Stimulated activated naive CD8-positive, alpha-beta T cell treated with anti-CD3 and anti-CD28 coated beads, Interleukin-15, Interleukin-2, amounts not matched to agents 100 ng/mL and 50 ng/mL, for 24 hours (primary cell): ENCODE results near the gene ATP6V0E1.
"Not testable (repeated sequence)": the region's sequence is repeated elsewhere in the genome, so short reads cannot be mapped to it uniquely, and the experiment has no call there.

Experiments used
- H3K27ac Mint-ChIP-seq: one replicate; pipeline ENCODE4 v1.8.0; 2021; ENCODE audit warnings: mild to moderate bottlenecking, mixed read lengths
- H3K27me3 Mint-ChIP-seq: one replicate; pipeline ENCODE4 v1.8.0; 2021; ENCODE audit warnings: mixed read lengths
- H3K36me3 Mint-ChIP-seq: one replicate; pipeline ENCODE4 v1.8.0; 2021; ENCODE audit warnings: low read depth, mixed read lengths
- H3K4me1 Mint-ChIP-seq: one replicate; pipeline ENCODE4 v1.8.0; 2021; ENCODE audit warnings: low read depth, mixed read lengths
- H3K4me3 Mint-ChIP-seq: one replicate; pipeline ENCODE4 v1.8.0; 2021; ENCODE audit warnings: mild to moderate bottlenecking, mixed read lengths
- H3K9me3 Mint-ChIP-seq: one replicate; pipeline ENCODE4 v1.8.0; 2021; ENCODE audit warnings: mixed read lengths

Gene ATP6V0E1

GRCh38 chr5:173053041-173053440 lies 69.5 kb downstream of the ATP6V0E1 start:
- Mint-ChIP-seq H3K36me3 (no peaks in the 10 kb centered on the region), H3K4me1 (peaks cover 24% of the 10 kb centered on the region), H3K27me3 (no peaks in the 10 kb centered on the region), H3K4me3 (no peak overlapping the region), H3K27ac (no peak overlapping the region), H3K9me3 (no peaks in the 10 kb centered on the region)

- H3K36me3 Mint-ChIP-seq: no peaks in the 10 kb centered on the region
- peak overlapping the region; percentile 94 for H3K27ac Mint-ChIP-seq
- H3K9me3 Mint-ChIP-seq: no peaks in the 10 kb centered on the region
- peak overlapping the region; percentile 88 for H3K4me3 Mint-ChIP-seq
- peaks cover 28% of the 10 kb centered on the region for H3K4me1 Mint-ChIP-seq
- H3K27me3 Mint-ChIP-seq: no peaks in the 10 kb centered on the region
Observed at GRCh38 chr5:173055042-173055721, 71.6 kb downstream of the ATP6V0E1 start.

- Mint-ChIP-seq H3K4me3 (peak overlapping the region; percentile 88), H3K4me1 (peaks cover 32% of the 10 kb centered on the region), H3K27me3 (no peaks in the 10 kb centered on the region), H3K9me3 (no peaks in the 10 kb centered on the region), H3K27ac (peak overlapping the region; percentile 94), H3K36me3 (no peaks in the 10 kb centered on the region)
Observed at GRCh38 chr5:173055722-173055982, 72.1 kb downstream of the ATP6V0E1 start.

DNA sequence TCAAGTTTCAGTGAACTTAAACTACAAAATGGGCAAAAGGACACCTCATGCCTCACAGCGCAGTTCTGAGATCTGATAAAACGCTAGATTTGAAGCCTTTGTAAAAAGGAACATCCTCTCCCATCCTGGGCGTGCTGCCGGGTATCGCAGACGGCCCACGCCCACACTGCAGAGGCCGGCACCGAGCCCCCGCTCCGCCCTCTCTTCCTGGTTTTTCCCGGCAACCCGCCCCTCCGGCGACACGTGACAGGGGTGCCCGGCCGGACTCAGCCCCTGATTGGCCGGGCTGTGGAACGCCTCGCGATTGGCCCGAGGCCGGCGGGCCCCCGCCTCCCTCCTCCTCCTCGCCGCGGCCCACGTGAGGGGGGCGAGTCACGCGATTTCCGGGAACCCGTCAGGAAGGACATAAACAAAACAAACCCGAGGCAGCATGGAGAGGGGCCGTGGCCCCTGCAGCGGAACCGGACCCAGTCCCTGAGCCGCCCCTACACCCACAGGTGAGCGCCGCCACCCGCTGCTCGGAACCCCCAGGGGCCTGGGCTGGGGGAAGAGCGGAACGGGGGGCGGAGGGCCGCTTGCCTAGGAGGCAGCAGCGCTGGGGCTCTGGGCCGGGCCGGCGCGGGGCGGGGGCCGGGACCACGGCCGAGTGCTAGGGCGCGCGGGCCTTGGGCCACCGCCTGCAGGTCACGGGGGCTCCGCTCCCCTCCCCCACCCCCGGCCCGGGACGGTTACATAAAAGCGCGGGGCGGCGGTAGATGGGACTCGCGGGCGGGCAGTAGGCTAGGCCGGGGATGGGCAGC lies 72.6 kb downstream of the ATP6V0E1 start, which contains the start of gene CREBRF:
Gene CREBRF (plus strand): TSS at position 370 of the 800 bp plus-strand sequence. CDS start 24,424 bp downstream, outside the sequence.
- Mint-ChIP-seq H3K9me3 (no peaks in the 10 kb centered on the region), H3K27ac (peak within 1 kb of the TSS; percentile 94), H3K4me3 (peak within 1 kb of the TSS; percentile 88), H3K4me1 (peaks cover 37% of the 10 kb centered on the region), H3K36me3 (no peaks in the 10 kb centered on the region), H3K27me3 (no peaks in the 10 kb centered on the region)

DNA sequence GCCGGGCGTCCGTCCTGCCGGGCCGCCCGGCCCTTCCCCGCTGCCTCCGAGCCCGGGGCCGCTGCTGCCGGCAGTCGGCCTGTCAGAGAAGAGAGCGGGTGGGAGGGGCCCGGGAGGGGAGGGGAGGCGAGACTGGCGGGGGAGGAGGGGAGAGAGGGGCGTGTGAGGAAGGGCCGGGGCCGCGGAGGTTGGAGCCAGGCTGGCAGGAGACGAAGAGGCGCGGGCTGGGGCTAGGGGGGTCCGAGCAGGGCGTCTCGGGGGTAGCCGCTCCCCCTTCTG lies 73.2 kb downstream of the ATP6V0E1 start:
- Mint-ChIP-seq H3K9me3 (no peaks in the 10 kb centered on the region), H3K27me3 (no peaks in the 10 kb centered on the region), H3K4me3 (peak overlapping the region; percentile 86), H3K4me1 (peaks cover 43% of the 10 kb centered on the region), H3K36me3 (no peaks in the 10 kb centered on the region), H3K27ac (peak overlapping the region; percentile 93)

DNA sequence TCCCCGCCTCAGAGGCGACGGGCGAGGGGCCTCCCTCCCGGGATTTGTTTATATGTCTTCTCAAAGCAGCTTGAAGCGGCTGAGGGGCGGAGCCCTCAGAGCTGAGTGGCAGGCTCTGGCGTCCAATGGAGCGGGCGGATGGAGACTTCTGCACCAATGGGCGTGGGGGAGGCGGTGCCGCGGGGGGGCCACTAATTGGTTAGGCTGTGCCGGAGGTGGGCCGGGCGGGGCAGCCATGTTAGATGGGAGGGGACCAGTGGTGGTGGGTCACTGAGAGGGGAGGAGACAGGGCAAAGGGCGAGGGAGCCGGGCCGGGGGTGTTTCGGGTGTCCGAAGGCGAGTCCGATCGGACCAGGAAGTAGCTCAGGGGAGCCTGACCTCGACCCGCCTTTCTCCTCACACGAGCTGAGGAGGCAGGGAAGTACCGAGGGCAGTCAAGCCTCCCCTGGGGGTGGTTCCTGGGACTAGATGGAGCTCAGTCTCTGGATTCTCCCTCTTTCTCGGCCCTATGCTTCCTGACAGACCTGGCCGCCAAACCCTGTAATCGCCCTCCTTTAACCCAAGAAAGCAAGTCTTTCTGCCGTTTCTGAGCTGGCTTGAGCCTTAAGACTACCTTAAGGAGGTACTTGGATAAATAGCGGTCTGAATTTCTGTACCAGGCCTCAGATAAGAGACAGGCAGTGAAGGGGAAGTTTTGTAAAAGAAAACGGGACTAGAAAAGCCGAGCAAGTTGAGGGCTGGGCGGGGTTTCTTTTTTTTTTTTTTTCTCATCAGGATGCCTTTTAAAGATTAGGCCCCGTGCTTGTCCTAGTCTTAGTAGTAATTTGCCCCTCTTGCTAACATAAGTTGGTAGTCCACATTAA lies 73.7 kb downstream of the ATP6V0E1 start:
- H3K9me3 Mint-ChIP-seq: no peaks in the 10 kb centered on the region
- H3K27me3 Mint-ChIP-seq: no peaks in the 10 kb centered on the region
- H3K36me3 Mint-ChIP-seq: no peaks in the 10 kb centered on the region
- peak overlapping the region; percentile 93 for H3K27ac Mint-ChIP-seq
- H3K4me1 Mint-ChIP-seq: peaks cover 48% of the 10 kb centered on the region
- H3K4me3 Mint-ChIP-seq: peak overlapping the region; percentile 86

GRCh38 chr5:173062141-173062540 lies 78.6 kb downstream of the ATP6V0E1 start:
- H3K36me3 Mint-ChIP-seq: peaks cover 5% of the 10 kb centered on the region
- no peak overlapping the region for H3K4me3 Mint-ChIP-seq
- H3K27me3 Mint-ChIP-seq: no peaks in the 10 kb centered on the region
- no peaks in the 10 kb centered on the region for H3K9me3 Mint-ChIP-seq
- H3K27ac Mint-ChIP-seq: peak overlapping the region; percentile 49
- peaks cover 65% of the 10 kb centered on the region for H3K4me1 Mint-ChIP-seq

GRCh38 chr5:173065155-173065554 lies 81.6 kb downstream of the ATP6V0E1 start:
- Mint-ChIP-seq H3K27ac (peak overlapping the region; percentile 82), H3K4me1 (peaks cover 80% of the 10 kb centered on the region), H3K36me3 (peaks cover 5% of the 10 kb centered on the region), H3K9me3 (no peaks in the 10 kb centered on the region), H3K4me3 (peak overlapping the region; percentile 76), H3K27me3 (no peaks in the 10 kb centered on the region)

DNA sequence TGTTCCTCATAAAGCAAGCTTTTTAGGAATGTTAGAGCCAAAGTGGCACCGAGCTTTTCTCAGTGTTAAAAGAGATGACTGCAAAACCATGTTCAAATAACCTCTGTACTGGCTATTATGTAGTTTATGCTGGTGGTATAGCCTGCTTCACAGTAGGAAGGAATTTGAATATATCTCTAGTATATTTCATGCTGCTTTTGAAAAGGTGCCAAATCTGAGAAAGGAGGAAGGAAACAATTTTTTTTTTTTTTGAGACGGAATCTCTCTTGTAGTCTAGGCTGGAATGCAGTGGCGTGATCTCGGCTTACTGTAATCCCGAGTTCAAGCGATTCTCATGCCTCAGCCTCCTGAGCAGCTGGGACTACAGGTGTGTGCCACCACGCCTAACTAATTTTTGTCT lies 86.1 kb downstream of the ATP6V0E1 start:
- Mint-ChIP-seq H3K9me3 (no peaks in the 10 kb centered on the region), H3K36me3 (peaks cover 4% of the 10 kb centered on the region), H3K4me3 (peak overlapping the region; percentile 28), H3K27ac (peak overlapping the region; percentile 79), H3K4me1 (peaks cover 60% of the 10 kb centered on the region), H3K27me3 (no peaks in the 10 kb centered on the region)

DNA sequence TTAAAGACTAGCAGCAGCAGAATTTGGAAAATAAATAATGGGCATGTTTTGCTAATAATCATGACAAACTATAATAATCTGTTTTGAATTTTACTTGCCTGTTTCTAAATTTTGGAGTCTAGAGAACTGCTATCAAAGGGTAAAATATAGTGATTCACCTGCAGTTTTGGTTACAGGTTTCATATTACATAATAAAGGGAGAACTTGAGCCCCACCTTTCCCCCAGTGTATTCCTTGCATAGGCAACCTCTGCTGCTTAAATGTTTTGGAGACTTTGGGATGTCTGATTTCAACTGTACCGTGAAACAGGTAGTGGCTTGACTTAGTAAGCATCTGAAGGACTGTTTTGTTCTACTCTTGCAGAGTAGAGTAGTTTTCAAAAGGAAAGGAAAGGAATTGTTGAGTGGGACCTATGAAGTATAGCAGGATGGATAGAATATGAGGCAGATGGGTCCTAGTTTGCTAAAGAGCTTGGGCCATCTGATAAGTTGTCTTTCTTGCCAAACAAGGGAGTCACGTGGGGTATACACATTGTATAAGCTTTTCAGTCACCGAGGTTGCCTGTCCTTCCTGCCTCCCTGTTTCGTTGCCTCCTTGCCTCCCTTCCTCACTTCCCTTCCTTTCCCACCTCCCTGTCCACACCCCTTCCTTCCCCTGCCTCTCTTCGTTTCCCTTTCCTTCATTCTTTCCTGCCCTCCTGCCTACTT lies 91.7 kb downstream of the ATP6V0E1 start:
- Mint-ChIP-seq H3K27ac (peak overlapping the region; percentile 28), H3K27me3 (no peaks in the 10 kb centered on the region), H3K4me1 (peaks cover 39% of the 10 kb centered on the region), H3K9me3 (no peaks in the 10 kb centered on the region), H3K4me3 (no peak overlapping the region), H3K36me3 (peaks cover 11% of the 10 kb centered on the region)

DNA sequence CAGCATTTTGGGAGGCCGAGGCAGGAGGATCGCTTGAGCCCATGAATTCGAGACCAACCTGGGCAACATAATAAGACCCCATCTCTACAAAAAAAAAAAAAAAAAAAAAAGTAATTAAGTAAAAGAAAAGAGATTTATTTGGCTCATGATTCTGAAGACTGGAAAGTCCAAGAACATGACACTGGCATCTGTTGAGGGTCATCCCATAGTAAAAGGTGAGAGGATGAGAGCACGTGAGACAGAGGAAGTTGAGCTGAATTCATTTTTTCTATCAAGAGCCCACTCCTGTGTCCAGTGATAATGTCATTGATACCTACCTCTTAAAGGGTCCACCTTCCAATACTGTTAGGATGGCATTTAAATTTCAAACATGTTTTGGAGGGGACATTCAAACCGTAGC lies 92.4 kb downstream of the ATP6V0E1 start:
- peaks cover 13% of the 10 kb centered on the region for H3K36me3 Mint-ChIP-seq

GRCh38 chr5:173076471-173076870 lies 92.9 kb downstream of the ATP6V0E1 start:
- H3K4me3 Mint-ChIP-seq, H3K9me3 Mint-ChIP-seq, H3K27me3 Mint-ChIP-seq, H3K27ac Mint-ChIP-seq: not testable (repeated sequence)
- Mint-ChIP-seq H3K36me3 (peaks cover 15% of the 10 kb centered on the region), H3K4me1 (peaks cover 33% of the 10 kb centered on the region)

More for the DNA sequence above, 92.4 kb downstream of the ATP6V0E1 start:
- H3K4me1 Mint-ChIP-seq: peaks cover 35% of the 10 kb centered on the region
- H3K4me3 Mint-ChIP-seq: no peak overlapping the region
- no peaks in the 10 kb centered on the region for H3K27me3 Mint-ChIP-seq
- no peaks in the 10 kb centered on the region for H3K9me3 Mint-ChIP-seq
- no peak overlapping the region for H3K27ac Mint-ChIP-seq

DNA sequence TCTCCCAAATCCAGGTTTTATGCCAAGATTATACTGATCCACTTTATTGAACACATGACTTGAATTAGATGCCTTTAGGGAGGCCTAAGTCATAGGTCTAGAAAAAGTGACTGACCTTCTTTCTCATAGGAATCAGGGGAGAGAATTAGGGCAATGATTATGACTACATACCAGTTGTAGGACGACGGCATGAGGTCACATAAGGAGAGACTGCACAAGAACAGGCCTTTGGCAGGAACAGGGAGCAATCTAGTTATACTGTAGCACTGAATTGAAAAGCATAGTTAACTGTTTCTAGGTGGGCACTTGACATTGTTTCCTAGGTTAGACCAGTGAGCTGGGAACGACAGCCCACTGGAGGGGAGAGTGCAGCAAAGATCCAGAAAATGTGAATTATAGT lies 95.3 kb downstream of the ATP6V0E1 start:
- H3K4me1 Mint-ChIP-seq: peaks cover 29% of the 10 kb centered on the region
- no peak overlapping the region for H3K27ac Mint-ChIP-seq
- H3K36me3 Mint-ChIP-seq: peaks cover 18% of the 10 kb centered on the region
- H3K27me3 Mint-ChIP-seq: no peaks in the 10 kb centered on the region
- no peaks in the 10 kb centered on the region for H3K9me3 Mint-ChIP-seq
- no peak overlapping the region for H3K4me3 Mint-ChIP-seq
